Nephron (organoid): ENCODE measurements around the gene LY86.

Source experiments
- H3K27ac Mint-ChIP-seq, 3 experiments: 2 replicates each; pipeline ENCODE4 v1.8.0; 2020; ENCODE audit warnings: mixed read lengths in 3 of 3, mild to moderate bottlenecking in 2 of 3, moderate library complexity in 1 of 3
- H3K27me3 Mint-ChIP-seq: 2 replicates; pipeline ENCODE4 v1.8.0; 2021; ENCODE audit warnings: low read depth, mild to moderate bottlenecking, moderate library complexity, mixed read lengths
- H3K36me3 Mint-ChIP-seq: 2 replicates; pipeline ENCODE4 v1.8.0; 2020; ENCODE audit warnings: low read depth, mixed read lengths
- H3K4me1 Mint-ChIP-seq: 2 replicates; pipeline ENCODE4 v1.8.0; 2020; ENCODE audit warnings: mixed read lengths
- H3K4me3 Mint-ChIP-seq, 3 experiments: 2 replicates each; pipeline ENCODE4 v1.8.0; 2020; ENCODE audit warnings: mild to moderate bottlenecking in 3 of 3, mixed read lengths in 3 of 3, moderate library complexity in 2 of 3
- H3K9me3 Mint-ChIP-seq: 2 replicates; pipeline ENCODE4 v1.8.0; 2020; ENCODE audit warnings: mixed read lengths
- CTCF ChIP-seq, 3 experiments: fragments of 200-600 bp; sonication (generic); IDR thresholded peaks; one replicate each; pipeline ENCODE4 v1.5.0; 2021; ENCODE audit warnings: antibody characterized with exemption in 3 of 3; ENCODE audit not compliant: unreplicated experiment in 3 of 3

Gene LY86

GRCh38 chr6:6588064-6588923 lies at the start of gene LY86:
TSS of gene LY86 (plus strand) at chr6:6588720. CDS start at chr6:6588735, 15 bp downstream.
- no peaks in the 10 kb centered on the region for H3K36me3 Mint-ChIP-seq
- peaks cover 12% of the 10 kb centered on the region for H3K4me1 Mint-ChIP-seq
- H3K27me3 Mint-ChIP-seq, result no peaks in the 10 kb centered on the region
- TF ChIP-seq CTCF (IDR thresholded peaks at IDR 0.05; ENCODE audit: unreplicated experiment in 3 of 3), result no peak
- H3K4me3 Mint-ChIP-seq, result no peak within 1 kb of the TSS
- H3K27ac Mint-ChIP-seq, result no peak within 1 kb of the TSS
- no peaks in the 10 kb centered on the region for H3K9me3 Mint-ChIP-seq

GRCh38 chr6:6539036-6539435 lies 49.5 kb upstream of the LY86 start:
- peaks cover 6% of the 10 kb centered on the region for H3K9me3 Mint-ChIP-seq
- peak overlapping the region in 2 of 3 experiments; percentile 0 to 4 for H3K27ac Mint-ChIP-seq
- H3K4me3 Mint-ChIP-seq, result no peak overlapping the region
- H3K36me3 Mint-ChIP-seq, result no peaks in the 10 kb centered on the region
- TF ChIP-seq CTCF (IDR thresholded peaks at IDR 0.05; ENCODE audit: unreplicated experiment in 3 of 3), result no peak
- peaks cover 35% of the 10 kb centered on the region for H3K4me1 Mint-ChIP-seq
- H3K27me3 Mint-ChIP-seq, result peaks cover 15% of the 10 kb centered on the region

- no peaks in the 10 kb centered on the region for H3K36me3 Mint-ChIP-seq
- H3K4me1 Mint-ChIP-seq, result peaks cover 45% of the 10 kb centered on the region
- H3K27ac Mint-ChIP-seq, result no peak overlapping the region
- peaks cover 42% of the 10 kb centered on the region for H3K27me3 Mint-ChIP-seq
- H3K9me3 Mint-ChIP-seq, result peaks cover 6% of the 10 kb centered on the region
- no peak for TF ChIP-seq CTCF (IDR thresholded peaks at IDR 0.05; ENCODE audit: unreplicated experiment in 3 of 3)
- no peak overlapping the region for H3K4me3 Mint-ChIP-seq
Measured at GRCh38 chr6:6542357-6542756, 46.2 kb upstream of the LY86 start.

GRCh38 chr6:6543181-6543879 lies 45.2 kb upstream of the LY86 start:
- peaks cover 6% of the 10 kb centered on the region for H3K9me3 Mint-ChIP-seq
- H3K27me3 Mint-ChIP-seq, result peaks cover 42% of the 10 kb centered on the region
- no peak overlapping the region for H3K4me3 Mint-ChIP-seq
- no peak overlapping the region for H3K27ac Mint-ChIP-seq
- H3K4me1 Mint-ChIP-seq, result peaks cover 48% of the 10 kb centered on the region
- no peaks in the 10 kb centered on the region for H3K36me3 Mint-ChIP-seq
- no peak for TF ChIP-seq CTCF (IDR thresholded peaks at IDR 0.05; ENCODE audit: unreplicated experiment in 3 of 3)

GRCh38 chr6:6545616-6546317 lies 42.8 kb upstream of the LY86 start:
- TF ChIP-seq CTCF (IDR thresholded peaks at IDR 0.05; ENCODE audit: unreplicated experiment in 3 of 3), result no peak
- peaks cover 6% of the 10 kb centered on the region for H3K9me3 Mint-ChIP-seq
- no peak overlapping the region for H3K27ac Mint-ChIP-seq
- peaks cover 37% of the 10 kb centered on the region for H3K4me1 Mint-ChIP-seq
- peak overlapping the region; percentile 37 to 69 (median 52) for H3K4me3 Mint-ChIP-seq
- peaks cover 42% of the 10 kb centered on the region for H3K27me3 Mint-ChIP-seq
- no peaks in the 10 kb centered on the region for H3K36me3 Mint-ChIP-seq
